ENCODE measurements around the gene LUC7L2.

DNA sequence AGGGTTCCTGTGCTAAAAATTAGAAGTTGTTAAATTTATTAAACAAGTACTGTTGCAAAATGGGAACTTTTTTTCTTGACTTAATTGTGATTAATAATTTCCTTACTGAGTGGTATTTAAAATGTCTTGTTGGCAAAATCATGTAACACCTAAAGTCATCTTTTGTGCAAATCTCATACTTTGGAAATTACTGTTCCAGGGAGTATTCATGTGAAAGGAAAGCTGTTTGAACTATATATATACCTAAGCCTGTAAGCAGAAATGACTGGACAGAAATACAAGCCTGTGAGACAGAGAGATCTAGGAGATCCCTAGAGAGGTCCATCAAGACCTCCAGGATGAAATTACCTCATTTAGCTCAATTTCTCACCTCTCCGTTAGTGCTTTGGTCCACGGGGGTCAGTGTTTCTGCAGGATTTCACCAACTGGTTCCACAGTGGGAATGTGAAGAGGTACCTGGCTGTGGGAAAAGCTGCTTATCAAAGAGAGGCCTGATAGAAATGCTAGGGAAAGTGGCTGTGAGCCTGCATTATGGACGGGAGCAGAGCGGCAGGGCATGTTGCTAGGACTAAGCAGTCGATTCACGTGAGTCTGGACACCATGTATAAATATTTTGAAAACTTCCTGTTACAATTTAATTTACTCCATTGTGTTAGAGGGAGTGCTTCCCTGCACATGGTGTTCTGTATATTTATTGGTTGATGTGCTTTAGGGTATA is 7.9 kb downstream of the LUC7L2 start:
- TF ChIP-seq YY1 (IDR thresholded peaks at IDR 0.05; ENCODE audit: low read depth) (no peak), TEAD4 (IDR thresholded peaks at IDR 0.05) (no peak), CEBPB (IDR thresholded peaks at IDR 0.05) (no peak), EGR1 (IDR thresholded peaks at IDR 0.05) (no peak), ZBTB7A (IDR thresholded peaks at IDR 0.05; ENCODE audit: low read depth) (no peak), EP300 (IDR thresholded peaks at IDR 0.05; ENCODE audit: borderline replicate concordance) (no peak)

Data from Ishikawa (cell line).